ENCODE measurements around the gene FOXL3. TPM values are rescaled to one million over a fixed set of nuclear protein-coding genes. Genes with fewer than 3 reads are reported as not detected.

FOXL3 gene
- total RNA-seq, 1 experiment from 2014 or later, result not detected

- in situ Hi-C loops (cut with HindIII; ENCODE audit: low pct_unique_long_range_greater_than_20kb, low sequenced_read_pairs) (no loop called here), intact Hi-C loops (cut with micrococcal nuclease; ENCODE audit: unreplicated experiment) (no loop called here)
- Histone ChIP-seq H3K27ac (ENCODE audit: low read length) (no peak overlapping the region), H3K27me3 (ENCODE audit: control insufficient read depth, insufficient read depth, low read length) (no peaks in the 10 kb centered on the region), H3K4me3 (ENCODE audit: low read depth in 2 of 2, low read length in 2 of 2) (no peak overlapping the region), H3K9me3 (ENCODE audit: control insufficient read depth, insufficient read depth, low read depth, low read length) (no peaks in the 10 kb centered on the region), H3K4me1 (ENCODE audit: control insufficient read depth, insufficient read depth, low read length) (no peaks in the 10 kb centered on the region), H3K36me3 (ENCODE audit: control insufficient read depth, insufficient read depth, low read length) (no peaks in the 10 kb centered on the region)
- no TSS peak for BruUV-seq (replicated peaks)
- TF ChIP-seq POLR2AphosphoS5 (IDR thresholded peaks at IDR 0.05; ENCODE audit: low read depth, low read length) (no peak), TCF7L2 (IDR thresholded peaks at IDR 0.05; ENCODE audit: low read depth, low read length) (no peak), REST (IDR thresholded peaks at IDR 0.05; ENCODE audit: insufficient read depth in 1 of 2, low read depth in 2 of 2, low read length in 1 of 2) (no peak), CTCF (IDR thresholded peaks at IDR 0.05) (no peak), SIN3A (IDR thresholded peaks at IDR 0.05; ENCODE audit: borderline replicate concordance, insufficient read depth, low read depth, low read length) (no peak)
- ATAC-seq (no peak), DNase-seq (ENCODE audit: low read depth, low spot score) (no peak)
- ChIA-PET CTCF (no interaction called here), POLR2A (no interaction called here)
Measured at GRCh38 chr7:248732-249435, 41.1 kb upstream of the FOXL3 start.

- H3K27me3 ChIP-seq (ENCODE audit: control insufficient read depth, insufficient read depth, low read length), result no peaks in the 10 kb centered on the region
- no peaks in the 10 kb centered on the region for H3K4me1 ChIP-seq (ENCODE audit: control insufficient read depth, insufficient read depth, low read length)
- no peak for ATAC-seq
- TF ChIP-seq SIN3A (IDR thresholded peaks at IDR 0.05; ENCODE audit: borderline replicate concordance, insufficient read depth, low read depth, low read length), result no peak
- TF ChIP-seq TCF7L2 (IDR thresholded peaks at IDR 0.05; ENCODE audit: low read depth, low read length), result no peak
- no peak for TF ChIP-seq CTCF (IDR thresholded peaks at IDR 0.05)
- TF ChIP-seq POLR2AphosphoS5 (IDR thresholded peaks at IDR 0.05; ENCODE audit: low read depth, low read length), result no peak
- TF ChIP-seq REST (IDR thresholded peaks at IDR 0.05; ENCODE audit: insufficient read depth in 1 of 2, low read depth in 2 of 2, low read length in 1 of 2), result no peak
- ChIA-PET CTCF (no interaction called here), POLR2A (no interaction called here)
- H3K4me3 ChIP-seq (ENCODE audit: low read depth in 2 of 2, low read length in 2 of 2), result no peak overlapping the region
- H3K9me3 ChIP-seq (ENCODE audit: control insufficient read depth, insufficient read depth, low read depth, low read length), result no peaks in the 10 kb centered on the region
- in situ Hi-C loops (cut with HindIII; ENCODE audit: low pct_unique_long_range_greater_than_20kb, low sequenced_read_pairs), result no loop called here
- no peak overlapping the region for H3K27ac ChIP-seq (ENCODE audit: low read length)
- no TSS peak for BruUV-seq (replicated peaks)
- intact Hi-C loops (cut with micrococcal nuclease; ENCODE audit: unreplicated experiment), result no loop called here
- no peaks in the 10 kb centered on the region for H3K36me3 ChIP-seq (ENCODE audit: control insufficient read depth, insufficient read depth, low read length)
- no peak for DNase-seq (ENCODE audit: low read depth, low spot score)
Measured at GRCh38 chr7:249989-250388, 40.0 kb upstream of the FOXL3 start.

Data from Panc1 (cell line).